Upper lobe of right lung (tissue), 1 donor: Measurements from ENCODE around the gene EHHADH. TPM values are rescaled to one million over a fixed set of nuclear protein-coding genes. Genes with fewer than 3 reads are reported as not detected.
A peak's percentile ranks its signal among the peaks of the same experiment; 100 is the strongest.

ENCODE experiments used
- ATAC-seq: fragments of 200-7000 bp; cut with Tn5 transposase; one replicate; pipeline ENCODE4 v1.9.1; 2020; ENCODE audit warnings: mild to moderate bottlenecking, moderate library complexity
- DNase-seq: peaks from one replicate; pipeline ENCODE4 v3.0.0-alpha.2; 2020
- H3K27ac ChIP-seq: fragments of 200-600 bp; one replicate; pipeline ENCODE4 v1.8.0; 2022
- H3K27me3 ChIP-seq: fragments of 200-600 bp; one replicate; pipeline ENCODE4 v1.8.0; 2022; ENCODE audit warnings: mild to moderate bottlenecking
- H3K36me3 ChIP-seq: fragments of 200-600 bp; one replicate; pipeline ENCODE4 v1.8.0; 2022
- H3K4me1 ChIP-seq: fragments of 200-600 bp; one replicate; pipeline ENCODE4 v1.8.0; 2022
- H3K4me3 ChIP-seq: fragments of 200-600 bp; one replicate; pipeline ENCODE4 v1.8.0; 2022; ENCODE audit warnings: mild to moderate bottlenecking
- H3K9me3 ChIP-seq: fragments of 200-600 bp; one replicate; pipeline ENCODE4 v1.8.0; 2022
- intact Hi-C: fragments of 100-400 bp; cut with DNase I; formaldehyde crosslinking; loops from one replicate; pipeline ENCODE4 v1.11.0; 2022
- total RNA-seq: library from RNA; stranded (reverse); fragmentation: NEBNext Ultra II Directional; extraction: Animal tissue kit (Norgen Biotek cat#: 25700); gene quantifications from one replicate; pipeline ENCODE4 v1.2.1, GENCODE V29; 2021
- TF ChIP-seq, protein P1 (sequence below): fragments of 200-600 bp; IDR thresholded peaks from one replicate; pipeline ENCODE4 v1.8.0; 2022; ENCODE audit warnings: antibody characterized with exemption
- donor health status: DM: no; HTN: yes; CAD: no; lungs with severe emphysema.

EHHADH gene
- total RNA-seq, 1 donor from 2014 or later: 12.0 TPM

DNA sequence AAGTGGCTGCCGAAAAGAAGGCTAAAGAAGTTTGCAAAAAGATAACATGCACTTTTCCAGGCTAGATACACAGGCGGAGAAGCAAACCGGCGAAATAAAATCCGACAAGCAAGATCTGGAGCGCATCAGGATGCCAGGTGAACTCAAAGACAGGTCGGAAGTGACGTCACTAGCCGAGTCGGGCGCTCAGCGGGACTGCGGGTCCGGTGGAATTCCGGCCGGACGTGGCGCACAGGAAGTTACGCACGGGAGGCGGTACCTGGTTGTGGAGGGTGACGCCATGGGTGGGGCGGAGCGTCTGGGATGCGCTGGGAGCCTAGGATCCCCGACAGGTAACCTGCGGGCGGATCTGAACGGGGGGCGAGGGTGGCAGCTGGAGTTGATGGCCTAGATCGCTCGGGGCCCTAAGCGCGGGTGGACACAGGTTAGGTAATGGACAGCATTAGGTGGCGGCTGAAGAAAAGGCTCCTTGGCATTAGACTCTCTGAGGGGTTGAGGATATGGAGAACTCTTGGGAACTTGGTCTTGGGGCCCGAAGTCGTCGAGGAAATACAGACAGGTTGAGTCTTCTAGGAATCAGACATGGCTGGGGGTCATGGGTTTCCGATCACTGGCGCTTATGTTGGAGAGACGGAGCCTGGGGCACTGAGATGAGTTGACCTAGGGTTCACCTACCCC lies 29.0 kb upstream of the EHHADH start:
- peak overlapping the region; percentile 66 for H3K27ac ChIP-seq
- TF ChIP-seq, protein P1, sequence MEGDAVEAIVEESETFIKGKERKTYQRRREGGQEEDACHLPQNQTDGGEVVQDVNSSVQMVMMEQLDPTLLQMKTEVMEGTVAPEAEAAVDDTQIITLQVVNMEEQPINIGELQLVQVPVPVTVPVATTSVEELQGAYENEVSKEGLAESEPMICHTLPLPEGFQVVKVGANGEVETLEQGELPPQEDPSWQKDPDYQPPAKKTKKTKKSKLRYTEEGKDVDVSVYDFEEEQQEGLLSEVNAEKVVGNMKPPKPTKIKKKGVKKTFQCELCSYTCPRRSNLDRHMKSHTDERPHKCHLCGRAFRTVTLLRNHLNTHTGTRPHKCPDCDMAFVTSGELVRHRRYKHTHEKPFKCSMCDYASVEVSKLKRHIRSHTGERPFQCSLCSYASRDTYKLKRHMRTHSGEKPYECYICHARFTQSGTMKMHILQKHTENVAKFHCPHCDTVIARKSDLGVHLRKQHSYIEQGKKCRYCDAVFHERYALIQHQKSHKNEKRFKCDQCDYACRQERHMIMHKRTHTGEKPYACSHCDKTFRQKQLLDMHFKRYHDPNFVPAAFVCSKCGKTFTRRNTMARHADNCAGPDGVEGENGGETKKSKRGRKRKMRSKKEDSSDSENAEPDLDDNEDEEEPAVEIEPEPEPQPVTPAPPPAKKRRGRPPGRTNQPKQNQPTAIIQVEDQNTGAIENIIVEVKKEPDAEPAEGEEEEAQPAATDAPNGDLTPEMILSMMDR: no peak
- peak; percentile 98 for DNase-seq

DNA sequence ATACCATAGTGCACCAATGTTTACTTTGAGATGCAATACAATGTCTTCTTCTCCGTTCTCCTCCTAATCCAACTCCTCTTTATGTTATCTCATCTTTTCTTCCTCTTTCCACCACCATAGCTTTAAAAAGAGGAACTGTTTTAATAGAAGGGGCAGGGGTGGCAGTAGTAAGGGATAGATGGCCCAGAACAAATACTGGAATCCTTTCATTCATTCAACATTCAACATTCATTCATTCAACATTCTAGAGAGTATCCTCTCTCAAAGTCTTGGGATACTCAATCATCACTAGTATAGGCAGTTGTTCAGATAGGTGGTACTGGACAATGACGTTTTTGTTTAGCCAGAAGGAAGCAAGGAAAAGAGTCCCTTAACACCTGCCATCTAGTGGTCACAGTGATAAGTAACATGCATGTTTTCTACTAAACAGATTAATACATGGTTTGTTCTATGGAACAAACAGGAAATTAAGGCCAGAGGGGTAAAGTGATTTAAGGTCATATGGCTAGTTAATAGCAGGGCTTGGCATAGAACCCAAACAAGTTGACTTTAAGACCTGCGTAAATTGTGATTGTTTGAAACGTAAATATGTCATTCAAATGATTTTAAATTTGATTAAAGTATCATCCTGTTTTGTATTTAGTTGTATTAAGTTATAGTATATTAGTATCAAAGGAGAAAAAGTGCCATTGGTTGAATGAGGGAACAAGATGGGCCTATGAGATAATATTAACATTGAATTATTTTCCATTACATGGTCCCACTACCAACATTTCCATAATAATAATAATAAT lies 26.9 kb upstream of the EHHADH start:
- no peaks in the 10 kb centered on the region for H3K9me3 ChIP-seq
- no peaks in the 10 kb centered on the region for H3K4me1 ChIP-seq
- intact Hi-C loops: no loop called here
- peaks cover 10% of the 10 kb centered on the region for H3K27me3 ChIP-seq
- ATAC-seq (peak; percentile 68), DNase-seq (no peak)
- H3K4me3 ChIP-seq: no peak overlapping the region
- TF ChIP-seq, protein P1: peak; percentile 62
- no peak overlapping the region for H3K27ac ChIP-seq
- no peaks in the 10 kb centered on the region for H3K36me3 ChIP-seq

More for the DNA sequence above, 29.0 kb upstream of the EHHADH start:
- no peaks in the 10 kb centered on the region for H3K4me1 ChIP-seq
- peak overlapping the region; percentile 82 for H3K4me3 ChIP-seq
- H3K9me3 ChIP-seq: no peaks in the 10 kb centered on the region
- H3K36me3 ChIP-seq: no peaks in the 10 kb centered on the region
- H3K27me3 ChIP-seq: no peaks in the 10 kb centered on the region
- ATAC-seq: peak; percentile 100
- intact Hi-C loops: no loop called here

DNA sequence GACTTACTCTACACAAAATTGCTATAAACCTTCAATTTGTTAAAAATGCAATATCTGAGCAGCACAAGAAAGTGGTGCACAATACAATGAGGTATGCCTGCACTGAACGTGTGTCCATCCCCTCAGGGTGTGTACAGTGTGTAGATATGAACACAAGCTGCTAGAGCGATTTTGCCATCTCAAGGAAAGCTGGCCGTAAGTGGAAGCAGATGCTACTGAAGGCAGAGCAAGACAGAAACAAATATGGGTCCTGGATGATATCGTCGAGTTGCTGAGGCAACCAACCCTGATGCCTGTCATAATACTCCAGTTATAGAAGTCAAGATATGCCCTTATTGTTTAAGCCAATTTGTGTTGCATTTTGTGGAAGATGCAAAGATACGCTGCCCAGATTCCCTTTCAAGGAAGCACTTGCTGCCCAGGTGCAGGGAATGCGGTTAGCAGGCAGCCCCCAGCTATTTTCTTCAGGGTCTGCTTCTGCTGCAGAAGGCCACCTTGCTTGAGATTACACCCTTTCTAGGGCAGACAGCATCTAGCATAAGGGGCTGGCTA lies 25.8 kb upstream of the EHHADH start:
- H3K27me3 ChIP-seq: peaks cover 20% of the 10 kb centered on the region

DNA sequence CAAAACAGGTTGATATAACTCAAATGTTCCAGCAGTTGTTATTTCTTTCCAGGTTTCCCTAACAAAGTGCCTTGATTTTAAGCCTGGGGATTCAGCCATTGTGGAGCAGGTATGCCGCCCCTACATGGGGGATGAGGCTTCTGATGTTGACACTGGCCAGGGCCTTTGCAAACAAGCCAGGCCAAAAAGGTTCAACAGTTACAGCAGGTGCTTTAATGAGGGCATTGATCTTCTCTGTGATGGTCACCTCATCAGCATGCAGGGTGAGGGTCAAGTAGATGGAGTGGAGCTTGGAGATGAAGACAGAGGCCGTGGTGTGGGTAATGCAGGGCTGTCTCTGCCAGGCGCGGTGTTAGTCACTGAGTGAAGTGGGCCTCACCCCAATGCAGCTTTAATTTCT lies 22.6 kb upstream of the EHHADH start:
- peaks cover 20% of the 10 kb centered on the region for H3K27me3 ChIP-seq
- H3K27ac ChIP-seq: no peak overlapping the region
- no peaks in the 10 kb centered on the region for H3K9me3 ChIP-seq
- TF ChIP-seq, protein P1: no peak
- intact Hi-C loops: no loop called here
- no peak for DNase-seq
- ATAC-seq: no peak
- H3K36me3 ChIP-seq: no peaks in the 10 kb centered on the region
- H3K4me1 ChIP-seq: no peaks in the 10 kb centered on the region
- H3K4me3 ChIP-seq: no peak overlapping the region

More for the DNA sequence above, 25.8 kb upstream of the EHHADH start:
- TF ChIP-seq, protein P1: no peak
- H3K4me1 ChIP-seq: no peaks in the 10 kb centered on the region
- no peaks in the 10 kb centered on the region for H3K9me3 ChIP-seq
- DNase-seq: no peak
- no peak overlapping the region for H3K4me3 ChIP-seq
- intact Hi-C loops: no loop called here
- H3K36me3 ChIP-seq: no peaks in the 10 kb centered on the region
- no peak for ATAC-seq
- no peak overlapping the region for H3K27ac ChIP-seq

DNA sequence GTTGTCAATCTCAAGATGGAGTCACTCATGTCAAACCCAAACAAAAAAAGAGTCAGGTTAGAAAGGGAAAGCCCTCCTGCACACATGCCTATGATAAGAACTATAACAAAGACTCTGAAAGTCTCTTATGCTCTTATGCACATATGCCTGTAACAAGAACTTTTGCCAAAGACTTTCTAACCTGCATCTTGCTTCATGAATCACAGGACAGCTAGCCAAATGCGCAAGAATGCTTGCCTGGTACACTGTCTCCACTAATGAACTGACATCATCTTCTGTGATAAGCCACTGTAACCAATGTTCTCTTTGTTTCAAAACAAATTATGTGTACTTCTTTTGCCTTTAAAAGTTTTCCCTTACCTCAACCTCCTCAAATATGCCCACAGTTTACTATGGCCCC lies 18.2 kb upstream of the EHHADH start:
- no peak overlapping the region for H3K27ac ChIP-seq
- H3K4me1 ChIP-seq: no peaks in the 10 kb centered on the region
- H3K27me3 ChIP-seq: peaks cover 28% of the 10 kb centered on the region
- H3K36me3 ChIP-seq: no peaks in the 10 kb centered on the region
- no peaks in the 10 kb centered on the region for H3K9me3 ChIP-seq
- DNase-seq: no peak
- TF ChIP-seq, protein P1: no peak
- H3K4me3 ChIP-seq: no peak overlapping the region
- no peak for ATAC-seq
- intact Hi-C loops: no loop called here
